HG03280 (cell line): Measurements from ENCODE around the gene AQP5.

Experiments
- ATAC-seq: cut with Tn5 transposase; IDR thresholded peaks from one replicate; pipeline ENCODE4 v1.9.1; 2021; ENCODE audit warnings: mild to moderate bottlenecking, moderate library complexity; ENCODE audit not compliant: unreplicated experiment

The AQP5 gene

DNA sequence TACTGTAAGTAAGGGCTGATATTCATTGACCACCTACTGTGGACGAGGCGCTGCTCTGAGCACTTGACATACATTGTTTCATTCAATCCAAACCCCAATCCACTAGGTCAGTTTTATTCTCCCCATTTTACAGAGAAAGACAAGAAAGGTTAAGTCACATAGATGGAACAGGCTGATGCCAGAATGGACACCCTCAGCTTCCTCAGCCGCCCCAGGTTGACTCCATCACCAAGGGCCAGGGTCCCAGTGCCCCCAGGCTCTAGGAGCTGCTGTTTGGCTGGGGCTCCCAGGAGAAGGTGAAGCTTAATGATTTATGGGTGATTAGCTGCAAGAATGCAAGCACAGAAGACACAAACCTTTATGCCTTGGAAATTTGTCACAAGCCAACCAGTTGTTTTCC lies 11.8 kb upstream of the AQP5 start:
- no peak for ATAC-seq

DNA sequence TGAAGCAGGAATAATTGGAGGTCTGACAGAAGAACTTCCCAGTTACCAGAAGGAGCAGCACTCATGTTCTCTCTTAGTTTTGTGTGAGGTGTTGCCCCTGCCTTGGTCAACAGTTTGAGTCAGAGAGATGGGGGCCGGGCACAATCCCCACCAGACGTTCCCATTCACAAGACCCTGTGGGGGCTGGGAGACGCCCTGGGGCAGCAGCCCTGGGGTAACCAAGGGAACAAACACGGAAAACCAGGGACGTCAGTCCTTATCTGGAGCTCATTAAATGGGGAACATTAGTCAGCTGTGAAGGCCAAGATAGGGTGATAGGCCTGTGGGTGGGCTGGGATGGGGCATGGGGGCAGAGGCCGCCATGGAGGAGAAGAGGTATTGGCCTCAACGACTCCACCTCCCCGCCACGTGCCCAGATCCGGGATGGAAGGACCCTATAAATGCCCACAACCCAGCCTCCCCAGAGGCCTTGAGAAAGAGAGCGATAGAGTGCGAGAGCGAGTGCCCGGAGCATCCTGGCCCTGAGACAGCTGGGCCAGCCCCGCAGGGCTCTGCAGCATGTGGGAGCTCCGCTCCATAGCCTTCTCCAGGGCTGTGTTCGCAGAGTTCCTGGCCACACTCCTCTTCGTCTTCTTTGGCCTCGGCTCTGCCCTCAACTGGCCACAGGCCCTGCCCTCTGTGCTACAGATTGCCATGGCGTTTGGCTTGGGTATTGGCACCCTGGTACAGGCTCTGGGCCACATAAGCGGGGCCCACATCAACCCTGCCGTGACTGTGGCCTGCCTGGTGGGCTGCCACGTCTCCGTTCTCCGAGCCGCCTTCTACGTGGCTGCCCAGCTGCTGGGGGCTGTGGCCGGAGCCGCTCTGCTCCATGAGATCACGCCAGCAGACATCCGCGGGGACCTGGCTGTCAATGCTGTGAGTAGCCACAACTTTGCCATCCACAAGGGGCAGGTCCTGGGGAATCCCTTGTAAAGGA lies 11.1 kb upstream of the AQP5 start, which contains the start of gene AQP2:
Gene AQP2, plus strand, starts transcription at position 465 of the 979 bp plus-strand sequence. Its CDS starts 94 bp downstream, at position 559.
- no peak for ATAC-seq

DNA sequence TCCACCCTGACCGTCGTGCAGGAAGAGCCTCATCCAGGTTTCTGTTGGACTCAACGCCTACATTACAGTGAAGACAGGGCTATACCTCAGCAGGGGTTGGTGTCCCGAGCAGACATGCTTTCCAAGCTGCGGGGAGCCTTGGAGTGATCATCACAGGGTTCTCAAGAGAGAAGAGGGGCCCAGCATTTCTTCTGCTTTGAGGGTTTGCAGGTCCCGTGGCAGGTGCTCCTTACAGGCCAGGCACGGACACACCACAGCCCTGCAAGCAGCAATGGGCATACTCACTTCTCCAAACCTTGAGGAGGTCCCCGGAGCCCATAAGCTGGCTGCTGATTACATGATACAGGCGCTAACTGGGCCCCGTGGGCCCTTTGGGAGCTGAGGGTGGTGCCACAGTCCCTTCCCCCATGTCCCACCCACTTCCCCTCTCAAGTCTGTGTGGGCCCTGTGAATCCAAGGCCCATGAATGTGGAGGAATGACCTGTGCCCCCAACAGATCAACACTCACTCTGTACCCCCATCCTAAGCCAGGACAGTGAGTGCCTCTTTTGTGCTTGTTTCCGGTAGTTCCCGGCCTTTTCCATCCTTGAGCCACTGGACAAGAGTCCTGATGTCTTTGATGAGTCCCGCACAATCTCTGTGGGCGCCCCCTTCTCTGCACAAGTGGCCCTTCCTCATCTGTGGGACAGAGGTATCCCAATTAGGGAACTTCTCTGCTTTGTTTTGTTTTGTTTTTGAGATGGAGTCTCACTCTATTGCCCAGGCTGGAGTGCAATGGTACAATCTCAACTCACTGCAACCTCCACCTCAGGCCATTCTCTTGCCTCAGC lies 10.0 kb upstream of the AQP5 start:
- no peak for ATAC-seq

GRCh38 chr12:49952391-49953055 lies 9.1 kb upstream of the AQP5 start:
- ATAC-seq, result no peak

DNA sequence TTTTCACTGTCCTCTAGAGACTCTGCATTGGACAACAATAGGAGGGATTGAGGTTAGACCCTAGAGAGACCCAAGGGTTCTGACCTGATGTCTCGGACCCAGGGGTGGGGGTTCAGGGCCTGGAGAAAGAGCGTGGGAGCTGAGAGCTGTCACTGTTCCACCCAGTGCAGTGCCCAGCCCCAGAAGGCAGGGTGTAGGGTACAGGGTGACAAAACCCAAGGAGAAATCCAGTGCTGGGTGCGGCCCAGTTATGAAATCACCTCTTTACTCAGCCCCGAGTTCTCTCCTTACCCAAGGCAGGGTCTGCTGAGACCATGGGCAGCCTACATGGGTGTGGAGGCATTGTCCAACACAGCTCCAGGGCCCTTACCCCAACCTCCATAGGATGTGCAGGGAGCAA lies 8.5 kb upstream of the AQP5 start:
- no peak for ATAC-seq

DNA sequence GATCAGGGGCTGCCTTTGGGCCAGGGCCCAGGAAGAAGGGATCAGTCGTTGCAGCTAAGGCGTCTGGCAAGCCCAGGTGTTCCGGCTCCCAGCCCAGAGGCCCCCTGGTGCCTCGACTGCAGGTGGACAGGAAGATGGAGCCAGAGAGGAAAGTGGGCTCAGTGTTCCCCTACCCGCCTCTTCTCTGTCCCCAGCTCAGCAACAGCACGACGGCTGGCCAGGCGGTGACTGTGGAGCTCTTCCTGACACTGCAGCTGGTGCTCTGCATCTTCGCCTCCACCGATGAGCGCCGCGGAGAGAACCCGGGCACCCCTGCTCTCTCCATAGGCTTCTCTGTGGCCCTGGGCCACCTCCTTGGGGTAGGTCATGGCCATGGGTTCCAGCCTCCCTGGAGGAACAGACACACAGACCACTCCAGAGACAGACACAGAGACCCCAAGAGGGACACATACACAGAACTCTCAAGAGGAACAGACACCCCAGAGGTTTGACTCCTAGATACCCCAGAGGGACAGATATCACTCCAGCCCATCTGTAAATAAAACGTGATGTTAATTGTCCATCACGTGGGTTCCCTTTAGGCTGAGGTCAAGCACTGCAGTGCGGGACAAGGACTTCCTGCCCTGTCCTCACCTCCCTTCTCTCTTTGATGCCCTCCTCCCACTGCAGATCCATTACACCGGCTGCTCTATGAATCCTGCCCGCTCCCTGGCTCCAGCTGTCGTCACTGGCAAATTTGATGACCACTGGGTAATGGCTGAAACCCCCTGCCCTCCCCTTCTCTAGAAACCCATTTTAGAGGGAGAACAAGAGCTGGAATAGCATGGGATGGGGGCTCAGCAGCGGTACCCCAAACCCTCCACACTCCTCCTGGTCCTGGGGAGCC lies 7.5 kb upstream of the AQP5 start:
- ATAC-seq, result no peak

DNA sequence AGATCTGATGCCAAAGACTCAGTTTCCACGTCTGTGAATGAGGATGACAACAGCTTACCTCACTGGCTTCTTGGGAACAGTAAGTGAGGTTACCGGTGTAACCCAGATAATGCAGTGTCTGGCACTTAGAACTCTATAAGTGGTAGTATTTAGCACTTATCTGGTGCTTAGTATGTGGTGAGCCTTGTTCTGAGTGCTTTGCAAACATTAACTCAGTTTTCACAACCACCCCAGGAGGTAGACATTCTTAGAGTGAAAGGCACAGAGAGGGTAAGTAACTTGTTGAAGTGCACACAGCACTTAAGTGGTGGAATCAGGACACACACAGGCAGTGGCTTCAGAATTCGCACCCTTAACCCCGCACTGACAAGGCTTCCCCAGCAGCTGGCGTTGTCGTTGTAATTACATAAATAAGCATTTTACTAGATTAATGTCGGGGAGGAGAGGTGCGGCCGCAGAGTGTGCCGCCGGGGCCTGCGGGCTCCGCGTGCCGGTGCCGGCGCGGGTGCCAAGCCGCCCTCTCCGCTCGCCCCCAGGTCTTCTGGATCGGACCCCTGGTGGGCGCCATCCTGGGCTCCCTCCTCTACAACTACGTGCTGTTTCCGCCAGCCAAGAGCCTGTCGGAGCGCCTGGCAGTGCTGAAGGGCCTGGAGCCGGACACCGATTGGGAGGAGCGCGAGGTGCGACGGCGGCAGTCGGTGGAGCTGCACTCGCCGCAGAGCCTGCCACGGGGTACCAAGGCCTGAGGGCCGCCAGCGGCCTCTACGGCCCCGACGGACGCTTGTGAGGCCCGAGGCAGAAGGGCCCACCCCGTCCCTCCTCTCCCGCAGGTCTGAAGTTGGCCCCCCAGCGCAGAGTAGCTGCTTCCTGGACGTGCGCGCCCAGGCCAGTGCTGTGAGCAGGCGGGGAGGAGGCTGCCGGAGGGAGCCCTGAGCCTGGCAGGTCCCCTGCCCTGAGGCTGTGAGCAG lies 6.5 kb upstream of the AQP5 start:
- ATAC-seq, result no peak

- ATAC-seq, result no peak
Observed at GRCh38 chr12:49955899-49956662, 5.6 kb upstream of the AQP5 start.

DNA sequence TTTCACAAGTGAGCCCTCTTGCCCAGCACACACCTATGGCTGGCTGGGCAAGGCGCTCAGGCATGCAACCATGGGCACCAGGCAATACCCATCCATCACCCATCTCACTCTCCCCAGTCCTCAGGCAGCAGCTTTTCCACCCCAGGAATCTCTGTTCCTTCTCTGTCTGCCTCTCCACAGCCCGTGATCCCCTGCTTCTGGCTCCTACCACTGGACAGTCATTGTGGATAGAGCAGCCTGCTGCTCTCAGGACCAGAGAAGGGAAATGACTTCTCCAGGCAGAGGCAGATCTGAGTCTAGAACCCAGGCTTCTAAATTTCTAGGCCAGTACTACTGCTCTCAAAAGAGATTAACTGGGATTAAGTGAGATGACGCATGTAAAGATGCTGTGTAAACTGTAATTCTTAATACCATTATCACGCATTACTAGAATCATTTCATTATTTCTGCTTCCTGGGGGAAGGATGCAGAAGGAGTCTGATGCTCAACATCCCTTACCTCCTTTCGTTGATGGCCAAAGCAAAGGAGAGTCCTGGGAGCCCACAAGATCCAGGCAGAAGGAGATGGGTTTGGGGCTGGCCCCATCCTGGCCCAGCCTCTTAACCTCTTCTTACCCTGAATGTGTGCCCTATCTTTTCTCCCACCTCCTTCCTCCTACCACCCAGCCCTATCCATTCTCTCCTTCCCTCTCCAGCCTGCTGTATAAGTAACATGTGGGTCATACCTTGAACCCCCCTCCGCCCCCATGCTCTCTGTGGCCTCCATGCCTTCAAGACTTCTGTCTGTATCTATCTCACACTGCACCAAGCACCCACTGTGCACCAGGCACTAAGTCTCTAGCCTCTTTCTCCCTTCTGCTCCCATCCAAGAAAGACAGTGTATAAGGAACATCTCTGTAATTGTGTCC lies 4.8 kb upstream of the AQP5 start:
- ATAC-seq, result no peak

DNA sequence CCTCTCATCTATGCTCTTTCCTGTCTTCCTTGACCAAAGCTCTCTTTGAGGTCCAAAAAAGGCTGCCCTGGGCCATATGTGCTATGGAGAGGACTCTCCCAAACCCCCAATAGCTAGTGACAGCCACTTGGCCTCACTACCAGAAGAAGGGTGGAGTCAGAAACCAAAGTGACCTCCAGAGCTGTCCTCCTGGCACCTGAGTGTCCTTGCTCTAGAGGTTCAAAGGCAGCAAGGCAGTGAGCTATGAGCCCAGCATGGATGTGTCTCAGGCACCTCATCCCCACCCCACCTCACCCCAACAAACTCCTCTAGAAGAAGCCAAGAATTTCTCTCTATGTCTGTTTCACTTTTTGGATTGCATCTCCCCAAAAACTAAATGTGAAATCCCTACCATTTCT lies 4.1 kb upstream of the AQP5 start:
- ATAC-seq, result no peak

- ATAC-seq, result no peak
Observed at GRCh38 chr12:49959685-49960473, 1.8 kb upstream of the AQP5 start.

- ATAC-seq, result no peak
Observed at GRCh38 chr12:49960474-49961110, 1.1 kb upstream of the AQP5 start.

- ATAC-seq, result no peak
Observed at GRCh38 chr12:49961993-49962764, 507 bp downstream of the AQP5 start.

DNA sequence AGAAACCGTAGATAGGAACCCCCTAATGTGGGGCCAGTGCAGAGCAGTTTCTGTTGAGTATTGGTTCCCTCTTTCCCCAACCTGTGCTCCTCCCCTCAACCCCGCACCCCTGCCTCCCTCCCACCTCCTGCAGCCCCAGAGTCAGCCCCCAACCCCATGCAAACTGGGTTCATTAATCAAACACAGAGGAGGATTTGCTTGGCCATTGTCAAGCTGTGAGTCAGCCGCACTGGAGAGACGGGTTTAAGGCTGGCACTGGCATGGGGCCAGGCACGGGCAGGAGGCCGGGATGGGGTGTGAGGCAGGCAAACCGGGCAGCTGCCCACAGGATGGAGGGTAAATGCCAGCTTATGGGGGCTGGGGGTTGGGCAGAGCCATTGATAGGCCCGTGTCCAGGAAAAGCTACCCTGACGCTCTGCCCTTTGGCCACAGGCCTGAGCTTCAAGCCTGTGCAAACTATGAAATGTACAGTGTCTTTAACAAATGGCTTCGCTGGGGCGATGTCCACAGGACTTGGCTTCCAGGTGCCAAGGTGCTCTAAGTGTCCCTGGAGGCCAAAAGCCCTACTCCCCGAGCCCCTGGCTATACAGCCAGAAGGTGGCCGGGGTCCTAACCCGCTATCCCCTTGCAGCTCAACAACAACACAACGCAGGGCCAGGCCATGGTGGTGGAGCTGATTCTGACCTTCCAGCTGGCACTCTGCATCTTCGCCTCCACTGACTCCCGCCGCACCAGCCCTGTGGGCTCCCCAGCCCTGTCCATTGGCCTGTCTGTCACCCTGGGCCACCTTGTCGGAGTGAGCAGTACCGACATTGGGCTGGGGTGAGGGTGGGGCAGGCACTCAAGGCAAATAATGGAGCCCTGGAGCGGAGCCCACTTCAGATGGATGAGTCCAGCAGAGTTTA lies 1.4 kb downstream of the AQP5 start:
- ATAC-seq, result no peak
